Mesenchymal stem cell (in vitro differentiated cells and primary cell): ENCODE measurements around the gene FAF1.
A peak's percentile ranks its signal among the peaks of the same experiment; 100 is the strongest.
"Not testable (repeated sequence)": the region's sequence is repeated elsewhere in the genome, so short reads cannot be mapped to it uniquely, and the experiment has no call there.

ENCODE experiments used
- DNase-seq: peaks from one replicate; pipeline ENCODE4 v3.0.0-alpha.2; 2013
- H2AFZ ChIP-seq: one replicate; pipeline ENCODE4 v1.6.1; 2013; ENCODE audit warnings: low read depth, mild to moderate bottlenecking, control low read depth, inconsistent platforms, low read length, moderate library complexity
- H2AK5ac ChIP-seq: 2 replicates; pipeline ENCODE4 v1.6.1; 2013; ENCODE audit warnings: low read length, moderate library complexity, mild to moderate bottlenecking, inconsistent platforms; ENCODE audit not compliant: severe bottlenecking
- H2BK120ac ChIP-seq: one replicate; pipeline ENCODE4 v1.6.1; 2013; ENCODE audit warnings: low read depth, mild to moderate bottlenecking, inconsistent platforms, low read length, moderate library complexity
- H2BK12ac ChIP-seq, 2 experiments: one replicate each; pipeline ENCODE4 v1.6.1; 2013; ENCODE audit warnings: inconsistent platforms in 2 of 2, low read length in 2 of 2, mild to moderate bottlenecking in 2 of 2, moderate library complexity in 2 of 2, control low read depth in 1 of 2
- H2BK15ac ChIP-seq: one replicate; pipeline ENCODE4 v1.6.1; 2013; ENCODE audit warnings: mild to moderate bottlenecking, low read depth, inconsistent platforms; ENCODE audit not compliant: poor library complexity, severe bottlenecking
- H2BK5ac ChIP-seq: 2 replicates; pipeline ENCODE4 v1.6.1; 2013; ENCODE audit warnings: low read depth, mild to moderate bottlenecking, low read length, control low read depth, inconsistent platforms; ENCODE audit not compliant: poor library complexity, severe bottlenecking
- H3K14ac ChIP-seq, 2 experiments: one replicate each; pipeline ENCODE4 v1.6.1; 2013; ENCODE audit warnings: inconsistent platforms in 2 of 2, low read length in 2 of 2, control low read depth in 1 of 2, mild to moderate bottlenecking in 1 of 2, moderate library complexity in 1 of 2
- H3K18ac ChIP-seq, 2 experiments: one replicate each; pipeline ENCODE4 v1.6.1; 2013; ENCODE audit warnings: inconsistent platforms in 2 of 2, low read length in 2 of 2, control low read depth in 1 of 2, low read depth in 1 of 2, mild to moderate bottlenecking in 1 of 2
- H3K23ac ChIP-seq, 2 experiments: one replicate each; pipeline ENCODE4 v1.6.1; 2013; ENCODE audit warnings: inconsistent platforms in 2 of 2, low read length in 2 of 2, mild to moderate bottlenecking in 2 of 2, moderate library complexity in 2 of 2, control low read depth in 1 of 2
- H3K27ac ChIP-seq: 2 replicates; pipeline ENCODE4 v1.5.1; 2013; ENCODE audit warnings: mild to moderate bottlenecking, moderate library complexity, low read length, control low read depth, inconsistent platforms; ENCODE audit not compliant: poor library complexity, severe bottlenecking
- H3K27me3 ChIP-seq, 2 experiments: 2 replicates each; pipeline versions ENCODE4 v1.6.1 to v1.7.0; 2013; ENCODE audit warnings: low read length in 2 of 2, mild to moderate bottlenecking in 2 of 2, moderate library complexity in 2 of 2, control low read depth in 1 of 2, inconsistent platforms in 1 of 2; ENCODE audit not compliant: control insufficient read depth in 1 of 2, insufficient read depth in 1 of 2
- H3K36me3 ChIP-seq, 2 experiments: 2 replicates each; pipeline versions ENCODE4 v1.6.1 to v1.7.0; 2013; ENCODE audit warnings: low read length in 2 of 2, control low read depth in 1 of 2, inconsistent platforms in 1 of 2, low read depth in 1 of 2, mild to moderate bottlenecking in 1 of 2; ENCODE audit not compliant: insufficient read depth in 2 of 2, control insufficient read depth in 1 of 2
- H3K4ac ChIP-seq, 2 experiments: one replicate each; pipeline ENCODE4 v1.6.1; 2013; ENCODE audit warnings: inconsistent platforms in 2 of 2, low read length in 2 of 2, mild to moderate bottlenecking in 2 of 2, moderate library complexity in 2 of 2, control low read depth in 1 of 2, low read depth in 1 of 2
- H3K4me1 ChIP-seq: 2 replicates; pipeline ENCODE4 v1.6.1; 2013; ENCODE audit warnings: low read depth, low read length, control low read depth; ENCODE audit not compliant: control insufficient read depth, insufficient read depth
- H3K4me2 ChIP-seq: 2 replicates; pipeline ENCODE4 v1.6.1; 2013; ENCODE audit warnings: low read length, mild to moderate bottlenecking, inconsistent platforms; ENCODE audit not compliant: poor library complexity, severe bottlenecking
- H3K4me3 ChIP-seq, 2 experiments: 2 replicates each; pipeline versions ENCODE4 v1.5.1 to v1.7.0; 2013; ENCODE audit warnings: low read length in 2 of 2, mild to moderate bottlenecking in 2 of 2, control low read depth in 1 of 2, low read depth in 1 of 2; ENCODE audit not compliant: insufficient read depth in 1 of 2
- H3K79me1 ChIP-seq: replicated peaks from 2 replicates; pipeline ENCODE4 v1.6.1; 2013; ENCODE audit warnings: mild to moderate bottlenecking, control low read depth, low read length, inconsistent platforms; ENCODE audit not compliant: poor library complexity, severe bottlenecking
- H3K9ac ChIP-seq: 2 replicates; pipeline ENCODE4 v1.7.0; 2013; ENCODE audit warnings: mild to moderate bottlenecking, low read length, moderate library complexity
- H3K9me3 ChIP-seq: 2 replicates; pipeline ENCODE4 v1.7.0; 2013; ENCODE audit warnings: mild to moderate bottlenecking, low read length; ENCODE audit not compliant: control insufficient read depth
- H4K8ac ChIP-seq: one replicate; pipeline ENCODE4 v1.6.1; 2013; ENCODE audit warnings: inconsistent platforms, mild to moderate bottlenecking, low read length, moderate library complexity
- H4K91ac ChIP-seq: one replicate; pipeline ENCODE4 v1.6.1; 2013; ENCODE audit warnings: mild to moderate bottlenecking, low read length, inconsistent platforms
- WGBS: methylation state at CpG from one replicate; pipeline ENCODE4 v1.1.7; 2013; ENCODE audit warnings: mixed read lengths; 5-methylcytosine and 5-hydroxymethylcytosine counted together

The FAF1 gene

DNA sequence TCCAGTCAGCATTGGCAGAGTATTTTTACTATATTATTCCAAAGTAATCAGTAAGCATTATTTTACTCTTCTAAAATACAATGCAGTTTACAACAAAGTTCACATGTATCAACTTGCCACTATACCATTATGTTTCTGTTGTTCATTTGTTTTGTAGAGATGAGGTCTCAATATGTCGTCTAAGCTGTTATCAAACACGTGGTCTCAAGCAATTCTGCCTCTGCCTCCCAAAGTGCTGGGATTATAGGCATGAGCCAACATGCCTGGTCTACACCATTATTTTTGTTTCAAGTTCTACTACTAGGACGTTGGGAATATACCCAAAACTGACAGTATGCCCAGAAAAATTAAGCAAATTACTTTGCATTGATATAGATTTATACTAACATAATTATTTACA, 19.8 kb downstream of the FAF1 start:
- H3K4ac ChIP-seq: no peak overlapping the region
- H3K14ac ChIP-seq: no peak overlapping the region
- peaks cover 35% of the 10 kb centered on the region for H3K79me1 ChIP-seq
- 100% methylated on average over 2 of the region's 3 CpGs for WGBS
- H4K8ac ChIP-seq: no peak overlapping the region
- no peak overlapping the region for H3K27ac ChIP-seq
- H3K36me3 ChIP-seq: peaks cover 0 to 3% of the 10 kb centered on the region in 2 experiments
- no peak overlapping the region for H2AFZ ChIP-seq
- H2BK12ac ChIP-seq: no peak overlapping the region
- H4K91ac ChIP-seq: no peak overlapping the region
- H3K27me3 ChIP-seq: no peaks in the 10 kb centered on the region
- DNase-seq: no peak
- H3K9me3 ChIP-seq: no peaks in the 10 kb centered on the region
- H2BK120ac ChIP-seq: no peak overlapping the region
- H3K23ac ChIP-seq: no peak overlapping the region
- no peak overlapping the region for H3K4me2 ChIP-seq
- no peak overlapping the region for H3K18ac ChIP-seq
- no peaks in the 10 kb centered on the region for H3K4me1 ChIP-seq
- H2BK15ac ChIP-seq: no peak overlapping the region
- H3K9ac ChIP-seq: no peak overlapping the region
- no peak overlapping the region for H2BK5ac ChIP-seq
- no peak overlapping the region for H3K4me3 ChIP-seq
- H2AK5ac ChIP-seq: no peak overlapping the region

DNA sequence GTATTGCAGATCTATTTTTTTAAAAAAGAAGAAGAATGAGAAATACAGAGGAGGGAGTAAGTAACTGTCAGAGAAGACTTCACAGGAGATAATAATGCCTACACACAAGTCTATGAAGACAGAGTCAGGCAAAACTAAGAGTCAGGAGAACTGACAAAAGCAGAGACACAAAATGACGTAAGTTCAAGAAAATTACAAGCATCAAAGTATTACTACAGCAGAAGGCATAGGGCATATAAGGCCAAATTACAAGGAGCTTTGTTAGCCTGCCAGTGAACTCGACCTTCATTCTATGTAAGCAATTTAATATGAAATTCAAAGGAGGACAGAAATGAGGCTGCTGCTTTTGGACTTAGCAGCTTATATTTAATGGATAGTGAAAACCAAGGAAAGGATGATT, 23.7 kb downstream of the FAF1 start:
- WGBS: 89% methylated on average over 2 of the region's 2 CpGs
- peaks cover 21% of the 10 kb centered on the region for H3K79me1 ChIP-seq
- no peak overlapping the region for H2AK5ac ChIP-seq
- no peak overlapping the region for H2BK120ac ChIP-seq
- H4K91ac ChIP-seq: no peak overlapping the region
- no peak overlapping the region for H2AFZ ChIP-seq
- no peak overlapping the region for H2BK5ac ChIP-seq
- no peak for DNase-seq
- no peak overlapping the region for H3K14ac ChIP-seq
- no peak overlapping the region for H3K4ac ChIP-seq
- no peaks in the 10 kb centered on the region for H3K9me3 ChIP-seq
- no peak overlapping the region for H4K8ac ChIP-seq
- no peak overlapping the region for H3K23ac ChIP-seq
- H3K4me2 ChIP-seq: no peak overlapping the region
- H3K27me3 ChIP-seq: no peaks in the 10 kb centered on the region
- no peak overlapping the region for H3K4me3 ChIP-seq
- no peak overlapping the region for H3K27ac ChIP-seq
- no peak overlapping the region for H2BK12ac ChIP-seq
- no peak overlapping the region for H2BK15ac ChIP-seq
- H3K18ac ChIP-seq: no peak overlapping the region
- H3K4me1 ChIP-seq: no peaks in the 10 kb centered on the region
- H3K36me3 ChIP-seq: peaks cover 0 to 5% of the 10 kb centered on the region in 2 experiments
- no peak overlapping the region for H3K9ac ChIP-seq

DNA sequence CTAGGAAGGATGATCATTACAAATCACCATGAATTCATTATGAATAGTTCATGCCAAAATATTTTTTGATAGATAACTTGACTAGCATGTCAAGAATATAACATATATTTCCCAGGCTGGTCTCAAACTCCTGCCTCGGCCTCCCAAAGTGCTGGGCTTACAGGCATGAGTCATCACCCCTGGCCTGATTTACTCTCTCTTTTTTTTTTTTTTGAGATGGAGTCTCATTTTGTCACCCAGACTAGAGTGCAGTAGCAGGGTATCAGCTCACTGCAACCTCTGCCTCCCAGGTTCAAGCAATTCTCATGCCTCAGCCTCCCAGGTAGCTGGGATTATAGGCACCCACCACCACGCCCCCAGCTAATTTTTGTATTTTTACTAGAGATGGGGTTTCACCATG, 24.8 kb downstream of the FAF1 start:
- not testable (repeated sequence) for H3K4ac ChIP-seq, H3K27ac ChIP-seq, H3K27me3 ChIP-seq, H3K36me3 ChIP-seq, H2AFZ ChIP-seq, H3K14ac ChIP-seq, H3K4me2 ChIP-seq, H3K23ac ChIP-seq, H3K9me3 ChIP-seq, H2BK120ac ChIP-seq, H2BK15ac ChIP-seq, H4K91ac ChIP-seq, H2AK5ac ChIP-seq, H3K4me3 ChIP-seq, H2BK5ac ChIP-seq, H3K9ac ChIP-seq, H3K4me1 ChIP-seq, H3K18ac ChIP-seq, H2BK12ac ChIP-seq, H4K8ac ChIP-seq
- peaks cover 18% of the 10 kb centered on the region for H3K79me1 ChIP-seq
- 72% methylated on average over 2 of the region's 2 CpGs for WGBS
- DNase-seq: peak; percentile 14

DNA sequence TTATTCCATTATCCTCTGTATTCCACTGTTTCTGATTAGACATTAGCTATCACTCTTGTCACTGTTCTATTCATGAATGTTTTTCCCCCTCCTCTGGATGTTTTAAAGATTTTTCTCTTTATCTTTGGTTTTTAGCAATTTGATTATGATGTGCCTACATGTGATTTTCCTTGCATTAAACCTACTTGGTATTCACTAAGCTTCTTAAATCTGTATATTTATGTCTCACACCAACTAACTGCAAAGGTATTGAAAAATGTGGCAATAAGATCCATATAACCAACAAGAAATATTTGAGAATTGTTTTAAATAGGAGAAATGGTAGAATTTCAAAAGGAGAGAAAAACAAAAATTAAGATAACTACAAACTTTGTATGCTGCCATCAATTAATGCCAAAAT, 25.2 kb downstream of the FAF1 start:
- Histone ChIP-seq H3K4me3 (no peak overlapping the region), H3K4ac (no peak overlapping the region), H2BK12ac (no peak overlapping the region), H4K8ac (no peak overlapping the region), H3K36me3 (peaks cover 0 to 5% of the 10 kb centered on the region in 2 experiments), H3K9ac (no peak overlapping the region), H3K9me3 (no peaks in the 10 kb centered on the region), H2BK120ac (no peak overlapping the region), H2BK15ac (no peak overlapping the region), H3K14ac (no peak overlapping the region), H2AFZ (no peak overlapping the region), H3K4me2 (no peak overlapping the region), H3K18ac (no peak overlapping the region), H2BK5ac (no peak overlapping the region), H4K91ac (no peak overlapping the region), H3K27me3 (no peaks in the 10 kb centered on the region), H3K23ac (no peak overlapping the region), H3K27ac (no peak overlapping the region), H2AK5ac (no peak overlapping the region), H3K79me1 (peaks cover 16% of the 10 kb centered on the region), H3K4me1 (no peaks in the 10 kb centered on the region)
- no peak for DNase-seq
